Measurements from ENCODE around the gene FAM50B. TPM values are rescaled to one million over a fixed set of nuclear protein-coding genes. Genes with fewer than 3 reads are reported as not detected.

The FAM50B gene
- total RNA-seq, 1 donor from 2014 or later: 23.2 TPM

- peaks cover 58% of the 10 kb centered on the region for H3K4me1 ChIP-seq
Measured at GRCh38 chr6:3888153-3888957, 39.2 kb downstream of the FAM50B start.

GRCh38 chr6:3890047-3890446 is 40.9 kb downstream of the FAM50B start:
- H3K4me1 ChIP-seq: peaks cover 47% of the 10 kb centered on the region
- H3K9me3 ChIP-seq (replicated peaks): no peaks in the 10 kb centered on the region
- no peak for TF ChIP-seq CTCF (IDR thresholded peaks at IDR 0.05; ENCODE audit: borderline replicate concordance)
- DNase-seq: no peak
- H3K36me3 ChIP-seq: no peaks in the 10 kb centered on the region
- intact Hi-C loops (cut with micrococcal nuclease): no loop called here
- H3K27me3 ChIP-seq (ENCODE audit: low read depth): no peaks in the 10 kb centered on the region
- H3K4me3 ChIP-seq: no peak overlapping the region
- H3K27ac ChIP-seq (replicated peaks): no peak overlapping the region

More at GRCh38 chr6:3888153-3888957, 39.2 kb downstream of the FAM50B start:
- DNase-seq: peak; percentile 41
- peak overlapping the region; percentile 62 for H3K27ac ChIP-seq (replicated peaks)
- H3K27me3 ChIP-seq (ENCODE audit: low read depth): no peaks in the 10 kb centered on the region
- no peaks in the 10 kb centered on the region for H3K36me3 ChIP-seq
- no peak overlapping the region for H3K4me3 ChIP-seq
- no peaks in the 10 kb centered on the region for H3K9me3 ChIP-seq (replicated peaks)
- no peak for TF ChIP-seq CTCF (IDR thresholded peaks at IDR 0.05; ENCODE audit: borderline replicate concordance)
- intact Hi-C loops (cut with micrococcal nuclease): loop anchor here (10.0 kb wide), 1 partner anchor 144 kb away; no protein-coding TSS in a partner anchor

- Histone ChIP-seq H3K27ac (replicated peaks) (peak overlapping the region; percentile 49), H3K9me3 (replicated peaks) (no peaks in the 10 kb centered on the region), H3K27me3 (ENCODE audit: low read depth) (no peaks in the 10 kb centered on the region)
Measured at GRCh38 chr6:3891883-3892282, 42.7 kb downstream of the FAM50B start.

GRCh38 chr6:3892603-3893002 is 43.4 kb downstream of the FAM50B start:
- H3K27ac ChIP-seq (replicated peaks): peak overlapping the region; percentile 49
- H3K4me1 ChIP-seq: peaks cover 44% of the 10 kb centered on the region

More at GRCh38 chr6:3891883-3892282, 42.7 kb downstream of the FAM50B start:
- Histone ChIP-seq H3K4me1 (peaks cover 51% of the 10 kb centered on the region), H3K4me3 (no peak overlapping the region), H3K36me3 (no peaks in the 10 kb centered on the region)
- no peak for DNase-seq
- intact Hi-C loops (cut with micrococcal nuclease): no loop called here
- no peak for TF ChIP-seq CTCF (IDR thresholded peaks at IDR 0.05; ENCODE audit: borderline replicate concordance)

GRCh38 chr6:3893487-3893886 is 44.3 kb downstream of the FAM50B start:
- intact Hi-C loops (cut with micrococcal nuclease): no loop called here
- H3K27ac ChIP-seq (replicated peaks): no peak overlapping the region
- H3K4me1 ChIP-seq: peaks cover 35% of the 10 kb centered on the region
- no peaks in the 10 kb centered on the region for H3K36me3 ChIP-seq
- no peak for DNase-seq
- H3K27me3 ChIP-seq (ENCODE audit: low read depth): no peaks in the 10 kb centered on the region
- no peak overlapping the region for H3K4me3 ChIP-seq
- TF ChIP-seq CTCF (IDR thresholded peaks at IDR 0.05; ENCODE audit: borderline replicate concordance): no peak
- H3K9me3 ChIP-seq (replicated peaks): no peaks in the 10 kb centered on the region

More at GRCh38 chr6:3892603-3893002, 43.4 kb downstream of the FAM50B start:
- TF ChIP-seq CTCF (IDR thresholded peaks at IDR 0.05; ENCODE audit: borderline replicate concordance): no peak
- DNase-seq: no peak
- H3K27me3 ChIP-seq (ENCODE audit: low read depth): no peaks in the 10 kb centered on the region
- H3K9me3 ChIP-seq (replicated peaks): no peaks in the 10 kb centered on the region
- no peak overlapping the region for H3K4me3 ChIP-seq
- H3K36me3 ChIP-seq: no peaks in the 10 kb centered on the region
- intact Hi-C loops (cut with micrococcal nuclease): no loop called here

All from left ventricle myocardium inferior (tissue), 1 donor.